OCI-LY1 (cell line): ENCODE results near the gene FOXD3.

Source experiments
- CTCF ChIP-seq: fragments of 200-600 bp; sonication (generic), shearing (Covaris generic); IDR thresholded peaks from 2 replicates; pipeline ENCODE4 v1.5.1; 2017; ENCODE audit warnings: mild to moderate bottlenecking, antibody characterized with exemption, low read length, moderate library complexity, mixed read lengths
- EZH2 ChIP-seq: fragments of 200-600 bp; sonication (generic), shearing (Covaris generic); IDR thresholded peaks from 2 replicates; pipeline ENCODE4 v1.8.0; 2017; ENCODE audit warnings: borderline replicate concordance, mixed run types, mild to moderate bottlenecking, antibody characterized with exemption, low read length, moderate library complexity, mixed read lengths

GRCh38 chr1:63277195-63278192, 44.9 kb upstream of the FOXD3 start:
- TF ChIP-seq CTCF (no peak), EZH2 (no peak)
